A673 (cell line): ENCODE measurements around the gene HACD1. TPM values are rescaled to one million over a fixed set of nuclear protein-coding genes. Genes with fewer than 3 reads are reported as not detected.
"Not testable (repeated sequence)": the region's sequence is repeated elsewhere in the genome, so short reads cannot be mapped to it uniquely, and the experiment has no call there.

Experiments used
- BruUV-seq: library from RNA; stranded (reverse); fragments of 400-500 nt; replicated peaks from 2 replicates; lab custom pipeline; 2021; lab: Mats Ljungman, UMichigan
- CTCF ChIA-PET: fragments of 300-600 bp; sonication (Branson Sonifier 250); formaldehyde crosslinking; loops from one replicate; lab custom pipeline; 2022; ENCODE audit warnings: antibody characterized with exemption; lab: Charles Lee
- POLR2A ChIA-PET: fragments of 300-600 bp; sonication (Branson Sonifier 250); formaldehyde crosslinking; loops from one replicate; lab custom pipeline; 2022; ENCODE audit warnings: antibody characterized with exemption; ENCODE audit not compliant: low non-redundant PET; lab: Charles Lee
- DNase-seq: peaks from one replicate; pipeline ENCODE4 v3.0.0-alpha.2; 2015; ENCODE audit warnings: low spot score
- H3K27ac ChIP-seq: fragments of 200-600 bp; sonication (generic); 2 replicates; pipeline ENCODE4 v1.5.1; 2016; ENCODE audit warnings: mixed run types, low read depth, mild to moderate bottlenecking, mixed read lengths, antibody characterized with exemption, low read length; ENCODE audit not compliant: poor library complexity, severe bottlenecking
- H3K27me3 ChIP-seq: fragments of 200-600 bp; sonication (generic); replicated peaks from 2 replicates; pipeline ENCODE4 v1.6.1; 2017; ENCODE audit warnings: mixed run types, low read depth, mild to moderate bottlenecking, mixed read lengths, antibody characterized with exemption, low read length; ENCODE audit not compliant: insufficient read depth, poor library complexity
- H3K36me3 ChIP-seq: fragments of 200-600 bp; sonication (generic); 2 replicates; pipeline ENCODE4 v1.6.1; 2016; ENCODE audit warnings: mixed run types, mild to moderate bottlenecking, mixed read lengths, antibody characterized with exemption, low read length; ENCODE audit not compliant: insufficient read depth, poor library complexity, severe bottlenecking
- H3K4me1 ChIP-seq: fragments of 200-600 bp; sonication (generic); 2 replicates; pipeline ENCODE4 v1.6.1; 2017; ENCODE audit warnings: mixed run types, mild to moderate bottlenecking, mixed read lengths, antibody characterized with exemption, low read length; ENCODE audit not compliant: insufficient read depth, poor library complexity, severe bottlenecking
- H3K4me3 ChIP-seq: fragments of 200-600 bp; sonication (generic); 2 replicates; pipeline ENCODE4 v1.5.1; 2016; ENCODE audit warnings: low read depth, mixed run types, mild to moderate bottlenecking, mixed read lengths, low read length; ENCODE audit not compliant: poor library complexity, severe bottlenecking
- H3K9me3 ChIP-seq: fragments of 200-600 bp; sonication (generic); 2 replicates; pipeline ENCODE4 v1.6.1; 2016; ENCODE audit warnings: mixed run types, low read depth, mild to moderate bottlenecking, mixed read lengths, antibody characterized with exemption, low read length; ENCODE audit not compliant: poor library complexity, severe bottlenecking
- CTCF ChIP-seq: fragments of 300-800, 200-600 bp; sonication (generic); conservative IDR thresholded peaks from 2 replicates; pipeline ENCODE4 v1.5.1; 2017; ENCODE audit warnings: low read depth, mild to moderate bottlenecking, antibody characterized with exemption, low read length, moderate library complexity, mixed read lengths
- EZH2 ChIP-seq: fragments of 200-600 bp; sonication (generic); IDR thresholded peaks from 2 replicates; pipeline ENCODE4 v1.6.1; 2017; ENCODE audit warnings: borderline replicate concordance, low read depth, mild to moderate bottlenecking, mixed read lengths, antibody characterized with exemption, low read length; ENCODE audit not compliant: poor library complexity, severe bottlenecking
- intact Hi-C: fragments of 100-400 bp; cut with micrococcal nuclease; formaldehyde crosslinking; loops from one replicate; pipeline ENCODE4 v1.10.0; 2022; ENCODE audit not compliant: unreplicated experiment
- total RNA-seq: library from RNA; stranded (reverse); gene quantifications from 2 replicates; pipeline ENCODE4 v1.2.3, GENCODE V29; 2021

Gene HACD1
- total RNA-seq, 1 experiment from 2014 or later: 14.1 TPM

GRCh38 chr10:17588420-17588819, 28.8 kb downstream of the HACD1 start:
- H3K27me3 ChIP-seq: no peaks in the 10 kb centered on the region
- H3K36me3 ChIP-seq: no peaks in the 10 kb centered on the region
- ChIA-PET CTCF (no interaction called here), POLR2A (no interaction called here)
- TF ChIP-seq EZH2 (no peak), CTCF (no peak)
- no peak overlapping the region for H3K27ac ChIP-seq
- peaks cover 10% of the 10 kb centered on the region for H3K4me1 ChIP-seq
- intact Hi-C loops: no loop called here
- H3K4me3 ChIP-seq: no peak overlapping the region
- BruUV-seq: no TSS peak
- DNase-seq: no peak
- no peaks in the 10 kb centered on the region for H3K9me3 ChIP-seq

- H3K4me3 ChIP-seq, CTCF ChIA-PET, BruUV-seq, intact Hi-C loops, H3K36me3 ChIP-seq, DNase-seq, H3K27ac ChIP-seq, POLR2A ChIA-PET, H3K9me3 ChIP-seq, H3K27me3 ChIP-seq: not testable (repeated sequence)
- H3K4me1 ChIP-seq: peaks cover 10% of the 10 kb centered on the region
Observed at GRCh38 chr10:17587321-17587720, 29.9 kb downstream of the HACD1 start.

- CTCF ChIA-PET: no interaction called here
- peak; percentile 69 for DNase-seq
- POLR2A ChIA-PET: no interaction called here
Observed at GRCh38 chr10:17586821-17587234, 30.3 kb downstream of the HACD1 start.

More at GRCh38 chr10:17586821-17587234, 30.3 kb downstream of the HACD1 start:
- Histone ChIP-seq H3K4me1 (peaks cover 10% of the 10 kb centered on the region), H3K4me3 (no peak overlapping the region), H3K9me3 (no peaks in the 10 kb centered on the region), H3K27ac (no peak overlapping the region), H3K36me3 (no peaks in the 10 kb centered on the region), H3K27me3 (no peaks in the 10 kb centered on the region)
- intact Hi-C loops: no loop called here
- TF ChIP-seq CTCF: no peak
- TF ChIP-seq EZH2: no peak
- BruUV-seq: no TSS peak
